GM18505 (cell line): Measurements from ENCODE around the gene INSIG2.

Experiments
- ATAC-seq: cut with Tn5 transposase; IDR thresholded peaks from one replicate; pipeline ENCODE4 v1.9.1; 2021; ENCODE audit not compliant: unreplicated experiment
- POLR2A ChIP-seq: IDR thresholded peaks from 4 replicates; pipeline ENCODE4 v1.6.1; 2011; ENCODE audit warnings: borderline replicate concordance; ENCODE audit not compliant: insufficient read depth, insufficient read length; ENCODE audit errors: extremely low read depth

INSIG2 gene

DNA sequence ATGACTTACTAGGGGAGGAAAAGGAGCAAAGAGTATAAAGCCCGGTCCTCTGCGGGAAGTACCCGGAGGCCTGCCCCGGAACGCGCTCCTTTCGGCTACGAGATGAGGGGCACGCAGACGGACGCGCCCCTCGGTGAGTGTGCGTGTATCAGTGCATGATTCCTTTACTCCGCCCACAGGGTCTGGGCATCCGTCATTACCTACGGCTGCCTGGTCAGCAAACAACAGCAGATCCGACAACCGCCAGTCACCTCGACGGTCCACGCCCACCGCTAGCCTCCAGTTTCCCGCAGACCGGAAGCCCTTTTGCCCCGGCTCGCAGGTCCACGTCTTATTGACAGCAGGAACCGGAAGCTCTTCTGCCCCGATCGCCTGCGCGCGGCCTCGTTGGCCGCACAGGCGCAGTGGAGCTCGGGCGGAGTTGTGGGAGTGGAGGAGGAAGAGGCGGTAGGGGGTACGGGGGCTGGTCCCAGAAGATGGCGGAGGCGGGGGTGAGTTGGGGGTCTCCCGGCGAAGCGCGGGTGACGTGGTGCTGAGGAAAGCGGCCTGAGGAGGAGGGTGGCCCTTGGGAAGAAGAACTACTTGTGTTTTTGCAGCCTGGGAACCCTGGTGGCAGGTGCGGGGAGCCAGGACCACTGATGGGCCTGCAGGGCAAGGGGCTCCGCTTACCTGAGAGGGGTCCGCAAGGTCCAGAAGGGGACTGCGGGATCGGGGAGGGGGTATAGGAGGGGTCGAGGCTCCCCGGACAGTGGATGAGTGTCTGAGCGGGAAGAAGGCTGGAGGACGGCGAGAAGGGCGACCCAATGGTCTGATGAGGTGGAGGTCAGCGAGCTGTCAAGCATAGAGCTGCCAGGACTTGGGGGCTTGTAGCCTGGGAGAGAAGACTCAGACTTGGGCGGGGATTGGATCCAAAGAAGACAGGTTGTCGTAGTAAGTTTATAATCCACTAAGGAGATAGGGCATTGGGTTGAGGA is at the start of gene INSIG2:
Gene INSIG2 (plus strand): TSS at position 421 of the 974 bp plus-strand sequence. CDS start 8,086 bp downstream, outside the sequence.
- peak; percentile 65 for TF ChIP-seq POLR2A

DNA sequence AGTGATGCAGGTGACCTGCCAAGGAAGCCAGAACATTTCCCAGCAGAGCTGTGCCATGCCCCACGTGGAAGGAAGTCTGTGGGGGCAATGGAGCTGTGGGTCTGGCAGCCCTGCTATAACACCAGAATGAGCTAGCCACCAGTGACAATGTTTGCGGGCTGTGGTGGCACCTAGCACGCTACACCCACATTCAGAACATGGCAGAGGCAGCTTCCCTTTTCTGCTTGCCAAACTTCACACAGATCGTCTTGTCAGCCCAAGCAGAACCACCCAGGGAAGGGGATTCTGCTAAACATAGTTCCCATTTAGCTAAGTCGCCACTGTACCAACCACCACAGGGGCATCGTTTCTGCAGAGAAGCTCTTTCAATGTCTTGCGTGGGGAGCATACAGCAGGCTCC is 47.4 kb upstream of the INSIG2 start:
- ATAC-seq, result no peak
- no peak for TF ChIP-seq POLR2A

More for the DNA sequence above, at the start of gene INSIG2:
- ATAC-seq, result peak; percentile 96

DNA sequence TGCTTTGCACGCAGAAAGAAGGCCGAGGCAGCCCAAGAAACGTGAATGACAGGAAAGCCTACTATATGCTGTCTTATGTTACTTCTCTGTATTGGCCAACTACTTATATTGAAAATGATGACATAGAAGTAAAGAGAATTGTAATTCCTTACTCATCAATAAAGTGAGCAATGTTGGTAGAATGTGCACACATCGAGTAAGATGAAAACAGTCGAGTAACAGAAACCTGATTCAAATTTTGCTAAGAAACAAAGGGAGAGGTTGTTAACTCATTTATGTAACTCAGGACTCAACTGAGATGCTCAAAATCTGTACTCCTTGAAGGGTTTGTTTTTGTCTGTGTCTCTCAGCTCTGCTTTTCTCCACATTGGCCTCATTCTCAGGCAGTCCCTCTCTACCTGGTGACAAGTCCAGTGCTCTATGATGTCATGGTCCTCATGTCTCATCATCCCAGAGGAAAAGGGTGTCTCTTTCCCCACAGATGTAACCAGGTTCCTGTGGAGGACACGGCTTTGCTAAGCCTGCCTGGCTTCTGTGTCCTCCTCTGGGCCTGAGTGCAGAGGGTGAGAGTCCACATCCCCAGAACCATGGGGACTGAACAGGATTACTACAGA is 44.1 kb upstream of the INSIG2 start:
- no peak for ATAC-seq
- no peak for TF ChIP-seq POLR2A

DNA sequence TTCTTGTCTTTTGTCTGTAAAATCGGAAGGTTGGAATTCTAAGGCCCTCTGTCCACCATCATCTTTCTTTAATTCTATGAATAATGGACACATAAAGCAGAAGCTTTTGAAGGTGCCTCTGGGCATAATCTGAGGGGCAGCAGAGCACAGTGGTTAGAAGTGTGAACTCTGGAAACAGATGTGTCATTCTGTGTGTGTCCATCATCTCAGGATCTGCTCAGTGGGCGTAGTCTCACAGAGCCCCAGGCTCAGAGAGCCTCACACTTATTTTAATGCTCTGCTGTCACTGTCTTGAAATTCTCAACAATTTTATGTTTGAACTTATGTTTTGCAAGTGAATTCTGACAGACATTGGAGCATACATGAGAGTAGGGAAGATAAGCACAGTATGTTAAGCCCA is 43.4 kb upstream of the INSIG2 start:
- TF ChIP-seq POLR2A, result no peak
- no peak for ATAC-seq

DNA sequence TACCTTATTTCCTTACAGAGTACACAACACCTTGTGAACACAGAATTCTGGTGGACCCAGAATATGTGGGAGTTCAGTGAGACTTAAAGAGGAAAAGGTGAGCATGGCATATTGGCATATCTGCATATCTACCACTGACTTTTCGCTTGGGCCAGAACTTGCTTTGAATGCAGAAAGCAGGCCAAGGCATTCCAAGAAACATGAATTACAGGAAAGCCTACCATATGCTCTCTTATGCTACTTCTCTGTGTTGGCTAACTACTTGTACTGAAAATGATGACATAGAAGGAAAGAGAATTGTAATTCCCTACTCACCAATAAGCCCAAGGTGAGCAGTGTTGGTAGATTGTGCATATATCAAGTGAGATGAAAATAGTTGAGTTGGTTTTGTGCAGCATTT is 43.0 kb upstream of the INSIG2 start:
- no peak for TF ChIP-seq POLR2A

DNA sequence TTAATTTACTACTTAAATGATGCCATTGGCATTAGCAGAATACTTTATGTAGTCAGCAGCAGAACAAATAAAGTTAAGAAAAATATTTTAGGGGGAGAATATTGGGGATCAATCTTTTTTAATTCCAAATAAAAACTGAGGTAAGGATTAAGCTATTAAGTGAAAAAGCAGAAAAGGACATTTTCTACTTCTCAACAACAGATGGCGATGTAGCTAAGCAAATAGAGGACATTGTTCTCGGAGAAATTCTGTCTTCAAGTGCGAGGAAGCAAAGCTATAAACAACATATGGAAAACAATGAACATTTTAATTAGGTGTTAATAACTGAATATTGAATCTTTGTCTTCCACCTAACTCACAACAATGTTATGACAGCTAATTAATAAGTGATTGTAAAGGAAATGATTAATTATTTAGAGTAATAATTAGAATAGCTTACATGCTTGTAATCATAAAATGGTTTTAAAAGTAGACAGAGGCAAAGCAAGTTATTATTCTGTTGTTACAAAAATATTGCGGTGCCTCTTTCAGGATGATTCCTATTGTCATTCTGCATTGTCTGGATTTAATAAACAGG is 41.5 kb upstream of the INSIG2 start:
- no peak for ATAC-seq
- no peak for TF ChIP-seq POLR2A

More for the DNA sequence above, 43.0 kb upstream of the INSIG2 start:
- no peak for ATAC-seq

DNA sequence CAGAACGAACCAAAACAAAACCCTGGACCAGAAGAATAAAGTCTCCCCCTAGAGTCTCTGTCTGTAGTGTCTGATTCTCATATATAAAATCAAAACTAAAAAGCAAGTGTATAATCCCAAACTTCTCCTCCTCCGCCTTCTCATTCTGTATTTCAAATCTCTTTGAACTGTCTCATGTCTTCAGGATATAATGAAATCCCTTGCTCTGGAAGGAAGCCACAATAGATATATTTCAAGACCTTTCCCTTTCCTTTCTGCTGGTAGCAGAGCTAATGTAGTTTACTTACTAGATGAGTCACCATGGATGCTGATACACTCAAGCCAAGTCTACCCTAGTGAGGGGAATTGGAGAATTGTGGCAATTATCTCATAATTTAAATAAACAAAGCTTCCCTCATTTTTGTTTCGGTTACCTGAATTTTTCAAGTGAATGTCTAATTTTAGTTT is 40.9 kb upstream of the INSIG2 start:
- ATAC-seq, result no peak
- TF ChIP-seq POLR2A, result no peak

DNA sequence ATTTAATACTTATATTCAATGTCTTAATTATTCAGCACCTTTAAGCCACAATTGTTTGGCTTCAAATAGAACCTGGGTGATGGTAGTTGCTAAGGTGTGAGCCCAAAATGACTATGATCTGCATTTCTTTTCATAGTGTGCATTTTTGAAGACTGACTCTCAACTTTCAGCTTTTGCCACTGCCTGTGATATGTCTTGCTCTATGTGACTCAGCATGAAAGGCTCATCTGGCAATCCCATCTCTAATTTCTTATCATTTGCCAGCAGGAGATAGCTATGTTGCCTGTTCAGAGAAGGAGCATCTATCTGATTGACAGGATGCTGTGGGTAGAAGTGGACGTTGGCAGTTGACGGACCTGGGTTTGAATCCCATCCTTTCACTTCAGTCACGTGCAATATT is 39.9 kb upstream of the INSIG2 start:
- no peak for ATAC-seq
- TF ChIP-seq POLR2A, result no peak

DNA sequence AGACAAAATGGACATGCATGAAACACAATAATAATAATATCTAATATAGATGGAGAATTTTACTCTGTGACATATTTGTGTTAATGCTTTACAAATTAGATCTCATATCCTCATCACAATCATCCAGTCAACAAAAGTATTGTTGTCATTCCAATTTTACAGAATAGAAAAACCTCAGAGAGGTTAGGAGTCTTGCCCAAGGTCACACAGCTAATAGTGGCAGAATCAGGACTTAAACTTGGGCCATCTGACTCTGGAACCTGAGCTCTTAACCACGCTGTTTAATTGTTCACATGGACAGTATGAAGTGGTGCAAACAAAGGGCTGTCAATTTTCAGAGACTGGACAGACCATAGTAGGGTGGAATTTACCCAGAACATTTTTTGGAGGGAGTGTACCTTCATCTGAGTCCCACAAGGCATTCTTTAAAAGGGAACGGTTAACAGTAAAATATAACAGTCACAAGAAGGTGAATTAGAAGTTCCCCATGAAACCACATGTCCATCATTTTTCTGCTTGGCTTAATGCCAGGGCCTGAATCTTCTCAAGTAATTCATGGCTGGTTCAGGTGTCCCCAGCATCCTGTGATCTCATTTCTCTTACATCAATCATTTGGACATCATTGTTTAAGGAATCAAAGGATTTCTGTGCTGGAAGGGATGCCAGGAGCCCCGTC is 39.0 kb upstream of the INSIG2 start:
- no peak for TF ChIP-seq POLR2A
- no peak for ATAC-seq

DNA sequence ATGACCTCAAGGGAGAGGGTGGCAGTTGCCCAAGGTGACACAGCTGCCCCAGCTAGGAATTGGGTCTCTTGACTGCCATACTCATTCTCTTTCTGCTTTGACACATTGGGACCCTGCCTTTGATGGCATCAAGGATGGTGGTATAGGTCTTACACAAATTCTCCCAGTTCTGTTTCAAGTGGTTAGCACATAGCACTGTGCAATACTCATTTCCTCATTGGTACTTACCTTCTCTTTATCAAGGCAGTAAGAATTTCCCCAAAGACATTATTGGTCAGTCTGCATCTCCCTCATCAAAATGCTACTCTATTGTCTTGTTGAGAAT is 38.5 kb upstream of the INSIG2 start:
- no peak for TF ChIP-seq POLR2A
- ATAC-seq, result peak; percentile 76

DNA sequence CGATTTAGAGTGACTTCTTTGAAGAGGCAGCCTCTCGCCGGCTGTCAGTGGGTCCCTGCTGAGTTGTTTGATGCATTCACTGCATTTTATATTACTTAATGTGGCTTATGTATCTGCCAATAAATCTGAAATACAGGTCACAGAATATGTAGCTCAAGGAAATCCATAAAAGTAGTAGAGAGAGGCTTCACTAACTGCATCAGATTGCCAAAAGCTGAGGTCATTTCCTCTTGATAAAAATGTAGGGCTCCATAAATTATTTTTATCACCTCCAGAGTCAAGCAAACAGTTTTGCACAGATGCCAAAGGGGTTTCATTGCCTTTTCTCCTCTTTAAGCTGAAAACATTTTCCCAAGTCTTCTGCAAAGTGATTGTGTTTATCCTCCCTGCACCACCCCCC is 37.9 kb upstream of the INSIG2 start:
- ATAC-seq, result no peak
- TF ChIP-seq POLR2A, result no peak

DNA sequence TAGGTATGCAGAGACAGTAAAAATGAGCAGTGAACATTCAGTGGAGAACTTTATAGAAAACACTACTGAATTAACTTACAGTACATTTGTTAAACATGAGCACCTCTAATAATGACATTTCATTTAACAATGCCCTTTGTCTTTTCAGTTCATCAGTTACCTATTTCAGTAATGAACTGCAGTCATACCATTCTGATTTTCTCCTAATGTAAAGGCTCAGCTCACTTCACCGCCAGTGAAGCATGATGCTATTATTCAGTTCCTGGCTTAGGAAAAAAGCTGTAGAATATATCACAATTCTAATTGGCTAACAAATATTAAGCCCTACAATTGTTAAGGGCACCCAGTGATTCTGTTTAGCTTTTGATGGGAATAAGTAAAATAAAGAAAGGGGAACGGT is 37.3 kb upstream of the INSIG2 start:
- no peak for ATAC-seq
- no peak for TF ChIP-seq POLR2A

DNA sequence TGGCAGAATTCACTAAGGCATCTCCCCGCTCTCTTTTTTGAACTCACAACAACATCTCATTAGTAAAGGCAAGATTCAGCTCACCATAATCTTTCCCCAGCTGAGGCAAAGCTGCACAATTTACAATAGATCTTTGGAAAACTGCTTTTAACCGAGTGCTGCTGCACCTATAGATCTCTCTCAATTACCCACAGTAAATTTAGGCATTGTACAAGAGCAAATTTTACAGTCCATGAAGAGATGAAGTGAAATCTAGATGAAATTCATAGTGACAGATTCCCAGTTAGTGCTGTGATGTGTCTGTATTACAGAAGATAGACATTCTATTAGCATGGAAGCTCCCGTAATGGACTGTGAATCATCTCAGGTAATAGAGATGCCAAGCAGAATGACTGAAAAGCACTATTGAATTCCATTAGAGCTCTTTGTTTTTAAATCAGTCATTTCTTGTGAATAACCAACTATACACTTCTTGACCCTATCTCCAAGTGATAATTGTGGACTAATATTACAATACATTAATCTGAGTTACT is 36.4 kb upstream of the INSIG2 start:
- TF ChIP-seq POLR2A, result no peak
- ATAC-seq, result no peak
